PC-3 (cell line): Measurements from ENCODE around the gene EDC3. TPM values are rescaled to one million over a fixed set of nuclear protein-coding genes. Genes with fewer than 3 reads are reported as not detected.

Source experiments
- ATAC-seq: fragments of 200-7000 bp; cut with Tn5 transposase; 2 replicates; pipeline ENCODE4 v1.9.1; 2020; ENCODE audit warnings: mild to moderate bottlenecking, moderate library complexity
- BruUV-seq: library from RNA; stranded (reverse); fragments of 400-500 nt; replicated peaks from 2 replicates; lab custom pipeline; 2021; lab: Mats Ljungman, UMichigan
- CTCF ChIA-PET: fragments of 300-600 bp; sonication (Branson Sonifier 250); formaldehyde crosslinking; loops from one replicate; lab custom pipeline; 2022; ENCODE audit warnings: antibody characterized with exemption; lab: Charles Lee
- POLR2A ChIA-PET: fragments of 300-600 bp; sonication (Branson Sonifier 250); formaldehyde crosslinking; loops from one replicate; lab custom pipeline; 2022; ENCODE audit warnings: antibody characterized with exemption; ENCODE audit not compliant: unreplicated experiment; lab: Charles Lee
- DNase-seq: peaks from one replicate; pipeline ENCODE4 v3.0.0-alpha.2; 2015
- H2AFZ ChIP-seq: fragments of 300-600 bp; sonication (generic); 2 replicates; pipeline ENCODE4 v1.6.0; 2016; ENCODE audit warnings: antibody characterized with exemption, low read length
- H3F3A ChIP-seq: fragments of 300-600 bp; sonication (generic); one replicate; pipeline ENCODE4 v1.6.0; 2017; ENCODE audit warnings: antibody characterized with exemption, low read length, control low read depth, mild to moderate bottlenecking; ENCODE audit not compliant: unreplicated experiment
- H3K27ac ChIP-seq: fragments of 300-600 bp; sonication (generic); 2 replicates; pipeline ENCODE4 v1.5.1; 2016; ENCODE audit warnings: mild to moderate bottlenecking, low read length
- H3K27me3 ChIP-seq: fragments of 300-600 bp; sonication (generic); 2 replicates; pipeline ENCODE4 v1.6.1; 2016; ENCODE audit warnings: low read length, mixed read lengths
- H3K36me3 ChIP-seq: fragments of 300-600 bp; sonication (generic); 2 replicates; pipeline ENCODE4 v1.6.1; 2016; ENCODE audit warnings: low read depth, mixed run types, low read length, mixed read lengths
- H3K4me1 ChIP-seq: fragments of 300-600 bp; sonication (generic); 2 replicates; pipeline ENCODE4 v1.5.1; 2016; ENCODE audit warnings: low read length; ENCODE audit not compliant: insufficient read depth
- H3K4me2 ChIP-seq: fragments of 300-600 bp; sonication (generic); 2 replicates; pipeline ENCODE4 v1.6.0; 2016; ENCODE audit warnings: low read length
- H3K4me3 ChIP-seq: fragments of 300-600 bp; sonication (generic); 2 replicates; pipeline ENCODE4 v1.5.1; 2016; ENCODE audit warnings: mild to moderate bottlenecking, low read length, mixed read lengths
- H3K79me2 ChIP-seq: fragments of 300-600 bp; sonication (generic); 2 replicates; pipeline ENCODE4 v1.6.1; 2017; ENCODE audit warnings: low read length, mixed read lengths
- H3K9ac ChIP-seq: fragments of 300-600 bp; sonication (generic); 2 replicates; pipeline ENCODE4 v1.6.0; 2016; ENCODE audit warnings: mild to moderate bottlenecking, low read length
- H3K9me2 ChIP-seq: fragments of 300-600 bp; sonication (generic); replicated peaks from 2 replicates; pipeline ENCODE4 v1.6.1; 2016; ENCODE audit warnings: mixed run types, low read length, mixed read lengths
- H3K9me3 ChIP-seq: fragments of 300-600 bp; sonication (generic); 2 replicates; pipeline ENCODE4 v1.6.1; 2016; ENCODE audit warnings: low read length, mixed read lengths
- H4K20me1 ChIP-seq: fragments of 300-600 bp; sonication (generic); 2 replicates; pipeline ENCODE4 v1.6.1; 2016; ENCODE audit warnings: low read length, mixed read lengths
- EZH2 ChIP-seq: fragments of 300-600 bp; sonication (generic); IDR thresholded peaks from one replicate; pipeline ENCODE4 v1.6.1; 2017; ENCODE audit warnings: antibody characterized with exemption, mild to moderate bottlenecking, low read length; ENCODE audit not compliant: unreplicated experiment
- EZH2phosphoT487 ChIP-seq: fragments of 300-600 bp; sonication (generic); IDR thresholded peaks from 2 replicates; pipeline ENCODE4 v1.6.1; 2018; ENCODE audit warnings: mild to moderate bottlenecking, antibody characterized with exemption, low read length, borderline replicate concordance
- intact Hi-C: fragments of 100-400 bp; cut with micrococcal nuclease; formaldehyde crosslinking; loops from 2 replicates; pipeline ENCODE4 v1.9.0; 2023
- total RNA-seq: library from RNA; depleted of rRNA; stranded (reverse); fragments of >200 nt; gene quantifications from 2 replicates; pipeline ENCODE4 v1.2.3, GENCODE V29; 2014
- TF ChIP-seq, protein P1 (sequence below): fragments of 300-600 bp; sonication (generic); conservative IDR thresholded peaks from 2 replicates; pipeline ENCODE4 v1.5.1; 2017; ENCODE audit warnings: antibody characterized with exemption, low read depth, mild to moderate bottlenecking, low read length

Gene EDC3
- total RNA-seq, 1 experiment from 2014 or later, result 9.9 TPM

DNA sequence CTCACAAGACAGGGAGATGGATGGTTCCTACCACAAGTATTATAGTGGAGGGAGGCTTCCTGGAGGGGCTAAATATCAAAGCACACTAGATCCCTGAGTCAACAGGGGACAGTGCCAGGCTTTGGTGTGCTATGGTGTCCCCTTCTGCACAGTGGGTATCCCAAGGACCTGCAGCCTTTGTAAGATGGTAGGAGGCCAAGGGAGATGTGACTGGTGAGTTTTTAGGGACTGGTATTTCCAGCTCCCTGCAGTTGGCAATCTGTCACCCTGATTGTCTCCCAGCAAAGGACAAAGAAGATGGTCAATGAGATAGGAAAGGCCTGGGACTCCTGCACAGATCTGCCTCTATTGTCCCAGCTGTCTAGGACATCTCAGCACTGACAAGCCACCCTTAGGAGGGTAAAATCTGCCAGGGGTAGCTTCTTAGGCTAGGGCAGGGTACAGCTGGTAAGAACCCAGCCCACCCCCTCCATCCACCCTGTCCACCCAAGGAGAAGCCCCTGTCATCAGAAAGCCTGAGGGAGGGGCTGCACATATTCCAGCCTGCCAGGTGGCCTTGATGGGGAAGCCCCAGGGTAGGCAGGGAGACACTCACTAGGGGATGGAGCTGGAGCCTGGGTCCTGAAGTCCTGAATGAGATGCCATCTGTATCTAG is 28.9 kb upstream of the EDC3 start:
- BruUV-seq, result no TSS peak

DNA sequence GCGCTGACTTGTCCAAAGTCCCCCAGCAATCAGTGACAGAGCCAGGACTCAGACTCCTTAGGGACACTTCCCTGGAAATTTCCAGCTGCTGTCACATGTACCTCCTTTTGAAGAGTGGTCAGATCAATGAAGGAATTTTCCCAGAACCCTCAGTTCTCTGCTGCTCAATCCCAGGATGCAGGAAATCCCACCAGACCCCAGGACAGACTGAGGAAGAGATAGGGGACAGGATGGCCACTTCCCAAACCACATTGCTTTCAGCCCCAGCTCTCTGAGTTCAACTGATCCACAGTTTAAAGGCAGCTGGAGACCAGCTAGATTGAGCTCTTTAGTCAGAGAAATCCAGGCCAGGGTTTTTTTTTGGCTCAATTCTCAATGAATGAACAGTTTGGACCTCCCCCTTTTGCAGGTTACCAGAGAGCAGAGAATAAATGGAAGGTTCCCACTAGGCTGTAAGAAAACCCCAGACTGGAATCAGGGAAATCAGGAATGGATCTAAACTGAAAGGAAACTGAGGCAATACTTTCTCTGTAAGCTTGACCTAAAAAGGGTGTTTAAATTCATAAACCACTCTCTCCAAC is 28.0 kb upstream of the EDC3 start:
- TF ChIP-seq, protein P1, sequence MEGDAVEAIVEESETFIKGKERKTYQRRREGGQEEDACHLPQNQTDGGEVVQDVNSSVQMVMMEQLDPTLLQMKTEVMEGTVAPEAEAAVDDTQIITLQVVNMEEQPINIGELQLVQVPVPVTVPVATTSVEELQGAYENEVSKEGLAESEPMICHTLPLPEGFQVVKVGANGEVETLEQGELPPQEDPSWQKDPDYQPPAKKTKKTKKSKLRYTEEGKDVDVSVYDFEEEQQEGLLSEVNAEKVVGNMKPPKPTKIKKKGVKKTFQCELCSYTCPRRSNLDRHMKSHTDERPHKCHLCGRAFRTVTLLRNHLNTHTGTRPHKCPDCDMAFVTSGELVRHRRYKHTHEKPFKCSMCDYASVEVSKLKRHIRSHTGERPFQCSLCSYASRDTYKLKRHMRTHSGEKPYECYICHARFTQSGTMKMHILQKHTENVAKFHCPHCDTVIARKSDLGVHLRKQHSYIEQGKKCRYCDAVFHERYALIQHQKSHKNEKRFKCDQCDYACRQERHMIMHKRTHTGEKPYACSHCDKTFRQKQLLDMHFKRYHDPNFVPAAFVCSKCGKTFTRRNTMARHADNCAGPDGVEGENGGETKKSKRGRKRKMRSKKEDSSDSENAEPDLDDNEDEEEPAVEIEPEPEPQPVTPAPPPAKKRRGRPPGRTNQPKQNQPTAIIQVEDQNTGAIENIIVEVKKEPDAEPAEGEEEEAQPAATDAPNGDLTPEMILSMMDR, result no peak
- TF ChIP-seq EZH2 (no peak), EZH2phosphoT487 (no peak)
- H3K9ac ChIP-seq, result no peak overlapping the region
- BruUV-seq, result no TSS peak
- H4K20me1 ChIP-seq, result no peaks in the 10 kb centered on the region
- H3K4me2 ChIP-seq, result no peak overlapping the region
- intact Hi-C loops, result no loop called here
- H3F3A ChIP-seq, result no peaks in the 10 kb centered on the region
- no peaks in the 10 kb centered on the region for H3K79me2 ChIP-seq
- H3K36me3 ChIP-seq, result no peaks in the 10 kb centered on the region
- H2AFZ ChIP-seq, result no peak overlapping the region
- ATAC-seq (0 out of 2 replicates have a peak, but pooled peaks have one; percentile 30), DNase-seq (peak; percentile 60)
- peaks cover 8% of the 10 kb centered on the region; the same call in 1 of the 2 replicates for H3K4me1 ChIP-seq
- no peak overlapping the region for H3K4me3 ChIP-seq
- H3K27me3 ChIP-seq, result no peaks in the 10 kb centered on the region
- POLR2A ChIA-PET, result no interaction called here
- no peaks in the 10 kb centered on the region for H3K9me3 ChIP-seq
- H3K9me2 ChIP-seq, result no peaks in the 10 kb centered on the region
- H3K27ac ChIP-seq, result no peak overlapping the region
- CTCF ChIA-PET, result no interaction called here

More for the DNA sequence above, 28.9 kb upstream of the EDC3 start:
- ChIA-PET CTCF (no interaction called here), POLR2A (no interaction called here)
- DNase-seq (no peak), ATAC-seq (no peak)
- H3K27ac ChIP-seq, result no peak overlapping the region
- H3F3A ChIP-seq, result no peaks in the 10 kb centered on the region
- TF ChIP-seq, protein P1, result no peak
- TF ChIP-seq EZH2phosphoT487, result no peak
- TF ChIP-seq EZH2, result no peak
- H3K9ac ChIP-seq, result no peak overlapping the region
- H3K36me3 ChIP-seq, result no peaks in the 10 kb centered on the region
- H3K4me1 ChIP-seq, result peaks cover 8% of the 10 kb centered on the region; the same call in 1 of the 2 replicates
- H3K79me2 ChIP-seq, result no peaks in the 10 kb centered on the region
- H3K27me3 ChIP-seq, result no peaks in the 10 kb centered on the region
- no peaks in the 10 kb centered on the region for H3K9me3 ChIP-seq
- H3K4me2 ChIP-seq, result no peak overlapping the region
- no peaks in the 10 kb centered on the region for H3K9me2 ChIP-seq
- no peak overlapping the region for H2AFZ ChIP-seq
- H3K4me3 ChIP-seq, result no peak overlapping the region
- H4K20me1 ChIP-seq, result no peaks in the 10 kb centered on the region
- intact Hi-C loops, result no loop called here

GRCh38 chr15:74723187-74723586 is 27.4 kb upstream of the EDC3 start:
- no peak overlapping the region for H2AFZ ChIP-seq
- H3K9me3 ChIP-seq, result no peaks in the 10 kb centered on the region
- peaks cover 8% of the 10 kb centered on the region; the same call in 1 of the 2 replicates for H3K4me1 ChIP-seq
- ChIA-PET CTCF (no interaction called here), POLR2A (no interaction called here)
- ATAC-seq (no peak), DNase-seq (no peak)
- TF ChIP-seq EZH2phosphoT487 (no peak), EZH2 (no peak)
- TF ChIP-seq, protein P1, result no peak
- no peaks in the 10 kb centered on the region for H3K9me2 ChIP-seq
- H3K36me3 ChIP-seq, result no peaks in the 10 kb centered on the region
- H3K27ac ChIP-seq, result no peak overlapping the region
- H3K9ac ChIP-seq, result no peak overlapping the region
- H3K79me2 ChIP-seq, result no peaks in the 10 kb centered on the region
- intact Hi-C loops, result no loop called here
- no TSS peak for BruUV-seq
- no peaks in the 10 kb centered on the region for H3K27me3 ChIP-seq
- no peaks in the 10 kb centered on the region for H4K20me1 ChIP-seq
- H3F3A ChIP-seq, result no peaks in the 10 kb centered on the region
- no peak overlapping the region for H3K4me3 ChIP-seq
- H3K4me2 ChIP-seq, result no peak overlapping the region
